CD4-positive, alpha-beta T cell (primary cell): ENCODE results near the gene HSF2BP. TPM values are rescaled to one million over a fixed set of nuclear protein-coding genes. Genes with fewer than 3 reads are reported as not detected.
"Not testable (repeated sequence)": the region's sequence is repeated elsewhere in the genome, so short reads cannot be mapped to it uniquely, and the experiment has no call there.

Experiments
- ATAC-seq: fragments of 200-7000 bp; cut with Tn5 transposase; one replicate; pipeline ENCODE4 v1.10.0; 2022; ENCODE audit warnings: mild to moderate bottlenecking; ENCODE audit not compliant: poor library complexity
- CTCF ChIA-PET: fragments of 350-600 bp; sonication (Branson Sonifier 250); formaldehyde crosslinking; loops from one replicate; lab custom pipeline; 2021; ENCODE audit warnings: antibody characterized with exemption, inconsistent platforms; lab: Charles Lee
- POLR2A ChIA-PET: fragments of 350-600 bp; sonication (Branson Sonifier 250); formaldehyde crosslinking; loops from one replicate; lab custom pipeline; 2021; ENCODE audit warnings: antibody characterized with exemption, inconsistent platforms; lab: Charles Lee
- DNase-seq, 14 experiments: peaks; one replicate each; pipeline ENCODE4 v3.0.0-alpha.2; 2013 to 2020; ENCODE audit warnings: mixed read lengths in 2 of 14
- H3K27ac ChIP-seq, 2 donors: one replicate each; pipeline versions ENCODE4 v1.5.1 to v1.7.0; 2013; ENCODE audit warnings: low read length in 2 of 2, low read depth in 1 of 2, mild to moderate bottlenecking in 1 of 2
- H3K27me3 ChIP-seq, 2 experiments: 1 replicate in 1 of 2; 2 replicates in 1 of 2; pipeline versions ENCODE4 v1.6.1 to v1.7.0; 2013; ENCODE audit warnings: low read length in 2 of 2, control low read depth in 1 of 2, mild to moderate bottlenecking in 1 of 2, moderate library complexity in 1 of 2; ENCODE audit not compliant: insufficient read depth in 2 of 2, control insufficient read depth in 1 of 2
- H3K36me3 ChIP-seq: one replicate; pipeline ENCODE4 v1.6.1; 2013; ENCODE audit warnings: low read length, control low read depth; ENCODE audit not compliant: insufficient read depth
- H3K4me1 ChIP-seq: one replicate; pipeline ENCODE4 v1.6.1; 2013; ENCODE audit warnings: low read length, control low read depth; ENCODE audit not compliant: insufficient read depth
- H3K4me3 ChIP-seq: one replicate; pipeline ENCODE4 v1.5.1; 2013; ENCODE audit warnings: mild to moderate bottlenecking, low read length, moderate library complexity
- H3K9me3 ChIP-seq, 2 experiments: 1 replicate in 1 of 2; 2 replicates in 1 of 2; pipeline versions ENCODE4 v1.6.1 to v1.7.0; 2013; ENCODE audit warnings: low read length in 2 of 2, mild to moderate bottlenecking in 2 of 2, control low read depth in 1 of 2, moderate library complexity in 1 of 2; ENCODE audit not compliant: control insufficient read depth in 1 of 2, insufficient read depth in 1 of 2
- H3K27ac Mint-ChIP-seq: one replicate; pipeline ENCODE4 v1.8.0; 2020; ENCODE audit warnings: mixed read lengths
- H3K27me3 Mint-ChIP-seq: one replicate; pipeline ENCODE4 v1.8.0; 2021; ENCODE audit warnings: mixed read lengths
- H3K36me3 Mint-ChIP-seq: one replicate; pipeline ENCODE4 v1.8.0; 2021; ENCODE audit warnings: low read depth, mixed read lengths
- H3K4me1 Mint-ChIP-seq: one replicate; pipeline ENCODE4 v1.8.0; 2021; ENCODE audit warnings: low read depth, mixed read lengths
- H3K4me3 Mint-ChIP-seq: one replicate; pipeline ENCODE4 v1.8.0; 2020; ENCODE audit warnings: mild to moderate bottlenecking, mixed read lengths
- H3K9me3 Mint-ChIP-seq: one replicate; pipeline ENCODE4 v1.8.0; 2020; ENCODE audit warnings: mixed read lengths
- CTCF ChIP-seq: fragments of 200-600 bp; IDR thresholded peaks from one replicate; pipeline ENCODE4 v1.8.0; 2022; ENCODE audit warnings: antibody characterized with exemption, mild to moderate bottlenecking
- intact Hi-C, 2 experiments: fragments of 100-400 bp; cut with DNase I in 1 of 2; cut with micrococcal nuclease in 1 of 2; formaldehyde crosslinking; loops; one replicate each; pipeline versions ENCODE4 v1.15.1 to v1.9.0; 2023 to 2025; cut with DNase I, micrococcal nuclease
- total RNA-seq, 174 experiments: library from RNA in 2 of 174; stranded (reverse) in 2 of 174; gene quantifications; one replicate each; pipeline ENCODE4 v1.2.3 and lab custom pipeline; 2021 to 2026

Gene HSF2BP
- total RNA-seq, 2 experiments from 2014 or later = 0.59 to 0.93 TPM

- ChIA-PET POLR2A (no interaction called here), CTCF (no interaction called here)
- Histone ChIP-seq H3K36me3 (no peaks in the 10 kb centered on the region), H3K27ac (no peak overlapping the region), H3K27me3 (no peaks in the 10 kb centered on the region), H3K9me3 (no peaks in the 10 kb centered on the region), H3K4me3 (no peak overlapping the region), H3K4me1 (no peaks in the 10 kb centered on the region)
- Mint-ChIP-seq H3K4me1 (no peaks in the 10 kb centered on the region), H3K27me3 (no peaks in the 10 kb centered on the region), H3K27ac (no peak overlapping the region), H3K4me3 (no peak overlapping the region), H3K36me3 (no peaks in the 10 kb centered on the region), H3K9me3 (no peaks in the 10 kb centered on the region)
- intact Hi-C loops = no loop called here
- no peak for ATAC-seq
- no peak for DNase-seq
- no peak for TF ChIP-seq CTCF
These were observed 87.3 kb downstream of the HSF2BP start for GRCh38 chr21:43571976-43572375.

- intact Hi-C loops, CTCF ChIA-PET, H3K27me3 ChIP-seq, H3K27me3 Mint-ChIP-seq, H3K9me3 ChIP-seq, ATAC-seq, H3K4me1 Mint-ChIP-seq, H3K36me3 Mint-ChIP-seq, H3K4me1 ChIP-seq, DNase-seq, H3K4me3 ChIP-seq, H3K27ac ChIP-seq, POLR2A ChIA-PET, H3K27ac Mint-ChIP-seq, H3K4me3 Mint-ChIP-seq, H3K36me3 ChIP-seq, H3K9me3 Mint-ChIP-seq: not testable (repeated sequence)
These were observed 89.1 kb downstream of the HSF2BP start for GRCh38 chr21:43570195-43570594.

GRCh38 chr21:43562451-43562850, 96.8 kb downstream of the HSF2BP start:
- H3K4me3 ChIP-seq, POLR2A ChIA-PET, H3K27ac Mint-ChIP-seq, DNase-seq, H3K4me3 Mint-ChIP-seq, H3K9me3 ChIP-seq, H3K4me1 Mint-ChIP-seq, ATAC-seq, H3K4me1 ChIP-seq, CTCF ChIA-PET, H3K36me3 ChIP-seq, H3K27me3 Mint-ChIP-seq, intact Hi-C loops, H3K9me3 Mint-ChIP-seq, H3K27me3 ChIP-seq, H3K27ac ChIP-seq, H3K36me3 Mint-ChIP-seq: not testable (repeated sequence)

- H3K4me1 ChIP-seq, POLR2A ChIA-PET, DNase-seq, intact Hi-C loops, CTCF ChIA-PET, ATAC-seq, H3K36me3 Mint-ChIP-seq, H3K27me3 Mint-ChIP-seq, H3K27me3 ChIP-seq, H3K4me3 ChIP-seq, H3K4me3 Mint-ChIP-seq, H3K4me1 Mint-ChIP-seq, H3K9me3 Mint-ChIP-seq, H3K27ac Mint-ChIP-seq, H3K27ac ChIP-seq, H3K36me3 ChIP-seq, H3K9me3 ChIP-seq: not testable (repeated sequence)
These were observed 118.7 kb downstream of the HSF2BP start for GRCh38 chr21:43540561-43540960.

GRCh38 chr21:43522495-43523131, 136.7 kb downstream of the HSF2BP start:
- H3K9me3 Mint-ChIP-seq, H3K36me3 ChIP-seq, H3K27me3 ChIP-seq, DNase-seq, H3K36me3 Mint-ChIP-seq, H3K27ac Mint-ChIP-seq, H3K4me1 ChIP-seq, H3K27me3 Mint-ChIP-seq, H3K4me3 Mint-ChIP-seq, CTCF ChIA-PET, H3K4me1 Mint-ChIP-seq, ATAC-seq, H3K9me3 ChIP-seq, intact Hi-C loops, H3K4me3 ChIP-seq, POLR2A ChIA-PET, H3K27ac ChIP-seq: not testable (repeated sequence)

GRCh38 chr21:43517701-43518100, 141.6 kb downstream of the HSF2BP start:
- H3K9me3 Mint-ChIP-seq, intact Hi-C loops, H3K9me3 ChIP-seq, H3K4me3 ChIP-seq, POLR2A ChIA-PET, ATAC-seq, H3K27ac ChIP-seq, H3K36me3 Mint-ChIP-seq, H3K4me3 Mint-ChIP-seq, H3K27me3 Mint-ChIP-seq, H3K27ac Mint-ChIP-seq, H3K27me3 ChIP-seq, H3K36me3 ChIP-seq, DNase-seq, H3K4me1 ChIP-seq, CTCF ChIA-PET, H3K4me1 Mint-ChIP-seq: not testable (repeated sequence)
